PC-9 (cell line): Measurements from ENCODE around the gene AMPD2. TPM values are rescaled to one million over a fixed set of nuclear protein-coding genes. Genes with fewer than 3 reads are reported as not detected.
"Not testable (repeated sequence)": the region's sequence is repeated elsewhere in the genome, so short reads cannot be mapped to it uniquely, and the experiment has no call there.

Experiments
- BruUV-seq: library from RNA; stranded (reverse); fragments of 400-500 nt; replicated peaks from 2 replicates; lab custom pipeline; 2021; lab: Mats Ljungman, UMichigan
- CTCF ChIA-PET: fragments of 300-600 bp; sonication (Branson Sonifier 250); formaldehyde crosslinking; loops from one replicate; lab custom pipeline; 2022; ENCODE audit warnings: antibody characterized with exemption; lab: Charles Lee
- POLR2A ChIA-PET: fragments of 300-600 bp; sonication (Branson Sonifier 250); formaldehyde crosslinking; loops from one replicate; lab custom pipeline; 2022; ENCODE audit warnings: antibody characterized with exemption; ENCODE audit not compliant: unreplicated experiment; lab: Charles Lee
- DNase-seq, 2 experiments: peaks; one replicate each; pipeline versions ENCODE4 v3.0.0 to v3.0.0-alpha.2; 2015 to 2022; ENCODE audit warnings: mixed read lengths in 1 of 2
- H2AFZ ChIP-seq: fragments of 200-600 bp; sonication (generic); 2 replicates; pipeline ENCODE4 v1.8.1; 2017; ENCODE audit warnings: antibody characterized with exemption
- H3F3A ChIP-seq: fragments of 200-600 bp; sonication (generic); 2 replicates; pipeline ENCODE4 v1.8.1; 2017; ENCODE audit warnings: antibody characterized with exemption, mild to moderate bottlenecking, low read depth; ENCODE audit not compliant: insufficient read depth
- H3K27ac ChIP-seq: fragments of 200-600 bp; sonication (generic); 2 replicates; pipeline ENCODE4 v1.6.1; 2016; ENCODE audit warnings: mixed run types
- H3K27me3 ChIP-seq: fragments of 200-600 bp; sonication (generic); 2 replicates; pipeline ENCODE4 v1.6.1; 2016; ENCODE audit warnings: low read depth, mixed run types; ENCODE audit not compliant: insufficient read depth
- H3K36me3 ChIP-seq: fragments of 200-600 bp; sonication (generic); 2 replicates; pipeline ENCODE4 v1.6.1; 2016; ENCODE audit warnings: low read depth, mixed run types
- H3K4me1 ChIP-seq: fragments of 200-600 bp; sonication (generic); replicated peaks from 2 replicates; pipeline ENCODE4 v1.6.1; 2016; ENCODE audit warnings: mixed run types; ENCODE audit not compliant: insufficient read depth
- H3K4me2 ChIP-seq: fragments of 200-600 bp; sonication (generic); 2 replicates; pipeline ENCODE4 v1.6.1; 2017; ENCODE audit warnings: mixed run types
- H3K4me3 ChIP-seq: fragments of 200-600 bp; sonication (generic); 2 replicates; pipeline ENCODE4 v1.6.1; 2016; ENCODE audit warnings: mixed run types
- H3K79me2 ChIP-seq: fragments of 200-600 bp; sonication (generic); 2 replicates; pipeline ENCODE4 v1.6.1; 2017; ENCODE audit warnings: low read depth, mixed run types
- H3K9me2 ChIP-seq: fragments of 200-600 bp; sonication (generic); 2 replicates; pipeline ENCODE4 v1.8.1; 2017; ENCODE audit warnings: mild to moderate bottlenecking; ENCODE audit not compliant: insufficient read depth
- H3K9me3 ChIP-seq: fragments of 200-600 bp; sonication (generic); 2 replicates; pipeline ENCODE4 v1.8.1; 2016; ENCODE audit warnings: low read depth; ENCODE audit not compliant: insufficient read depth
- H4K20me1 ChIP-seq: fragments of 200-600 bp; sonication (generic); 2 replicates; pipeline ENCODE4 v1.8.1; 2017; ENCODE audit not compliant: insufficient read depth
- CTCF ChIP-seq: fragments of 200-600 bp; sonication (generic); conservative IDR thresholded peaks from 2 replicates; pipeline ENCODE4 v1.6.1; 2017; ENCODE audit warnings: mixed run types, antibody characterized with exemption, mild to moderate bottlenecking, moderate library complexity
- EZH2 ChIP-seq: fragments of 200-600 bp; sonication (generic); IDR thresholded peaks from 2 replicates; pipeline ENCODE4 v1.8.0; 2017; ENCODE audit warnings: antibody characterized with exemption, low read depth
- intact Hi-C: fragments of 100-400 bp; cut with micrococcal nuclease; formaldehyde crosslinking; loops from one replicate; pipeline ENCODE4 v1.10.0; 2022; ENCODE audit not compliant: unreplicated experiment
- total RNA-seq: library from RNA; stranded (reverse); gene quantifications from 2 replicates; pipeline ENCODE4 v1.2.3, GENCODE V29; 2021

Gene AMPD2
- total RNA-seq, 1 experiment from 2014 or later = 66.7 TPM

DNA sequence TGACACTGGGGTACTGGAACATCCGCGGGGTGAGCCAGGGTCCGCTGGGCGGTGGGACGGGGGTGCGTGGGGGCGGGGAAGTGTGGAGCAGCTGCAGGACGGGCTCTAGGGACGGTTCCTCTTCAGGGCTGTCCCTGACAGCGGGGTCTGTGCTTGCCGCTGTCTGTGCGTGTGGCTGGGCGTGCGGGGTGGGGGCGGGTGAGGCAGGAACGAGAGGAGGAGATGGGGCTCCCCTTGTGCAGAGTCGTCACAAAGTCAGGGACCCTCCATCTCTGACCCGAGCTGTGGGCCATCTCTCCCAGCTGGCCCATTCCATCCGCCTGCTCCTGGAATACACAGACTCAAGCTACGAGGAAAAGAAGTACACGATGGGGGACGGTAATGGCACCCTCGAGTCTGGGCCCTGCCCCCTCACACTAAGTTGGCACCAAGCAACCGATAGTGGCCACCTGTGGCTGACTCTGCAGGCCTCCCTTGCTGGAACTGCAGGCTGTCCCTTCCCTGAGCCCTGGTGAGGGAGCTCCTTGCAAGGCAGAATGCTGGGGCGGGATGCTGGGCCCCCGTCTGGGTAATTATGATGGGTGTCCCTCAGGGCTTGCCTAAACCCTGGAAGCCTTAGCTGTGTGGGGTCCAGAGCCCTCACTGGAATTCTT lies 48.6 kb downstream of the AMPD2 start:
- ChIA-PET CTCF (no interaction called here), POLR2A (no interaction called here)
- peaks cover 8% of the 10 kb centered on the region; the same call in 1 of the 2 replicates for H3F3A ChIP-seq
- no peak overlapping the region for H3K4me3 ChIP-seq
- H3K4me2 ChIP-seq = no peak overlapping the region
- TF ChIP-seq EZH2 (no peak), CTCF (no peak)
- H3K27ac ChIP-seq = no peak overlapping the region
- DNase-seq = no peak
- H3K27me3 ChIP-seq = no peaks in the 10 kb centered on the region
- no peaks in the 10 kb centered on the region for H3K9me2 ChIP-seq
- no peak overlapping the region for H2AFZ ChIP-seq
- intact Hi-C loops = no loop called here
- no peaks in the 10 kb centered on the region for H4K20me1 ChIP-seq
- H3K79me2 ChIP-seq = no peaks in the 10 kb centered on the region
- H3K4me1 ChIP-seq = peaks cover 19% of the 10 kb centered on the region
- no peaks in the 10 kb centered on the region for H3K36me3 ChIP-seq
- H3K9me3 ChIP-seq = no peaks in the 10 kb centered on the region
- BruUV-seq = no TSS peak

DNA sequence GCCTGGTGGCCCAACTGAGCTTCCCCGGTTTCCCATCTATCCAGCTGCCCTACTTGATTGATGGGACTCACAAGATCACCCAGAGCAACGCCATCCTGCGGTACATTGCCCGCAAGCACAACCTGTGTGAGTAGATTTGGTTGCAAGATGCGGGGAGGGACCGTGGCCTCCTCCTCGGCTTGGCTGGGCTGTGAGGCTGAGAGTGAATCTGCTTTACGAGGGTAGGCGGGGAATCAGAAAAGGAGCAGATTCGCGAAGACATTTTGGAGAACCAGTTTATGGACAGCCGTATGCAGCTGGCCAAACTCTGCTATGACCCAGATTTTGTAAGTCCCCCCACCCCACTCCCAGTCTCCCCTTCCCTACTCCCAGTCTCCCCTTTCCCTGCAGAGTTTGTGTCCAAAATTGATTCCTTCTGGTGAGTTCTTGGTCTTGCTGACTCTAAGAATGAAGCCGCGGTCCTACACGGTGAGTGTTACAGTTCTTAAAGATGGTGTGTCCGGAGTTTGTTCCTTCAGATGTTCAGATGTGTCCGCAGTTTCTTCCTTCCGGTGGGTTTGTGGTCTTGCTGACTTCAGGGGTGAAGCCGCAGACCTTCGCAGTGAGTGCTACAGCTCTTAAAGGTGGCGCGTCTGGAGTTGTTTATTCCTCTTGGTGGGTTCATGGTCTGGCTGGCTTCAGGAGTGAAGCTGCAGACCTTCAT lies 49.8 kb downstream of the AMPD2 start:
- H3K9me3 ChIP-seq = no peaks in the 10 kb centered on the region
- H3K79me2 ChIP-seq = no peaks in the 10 kb centered on the region
- H3K4me1 ChIP-seq = peaks cover 8% of the 10 kb centered on the region
- no peaks in the 10 kb centered on the region for H3K9me2 ChIP-seq
- peaks cover 6% of the 10 kb centered on the region; the same call in 1 of the 2 replicates for H3F3A ChIP-seq
- no peak for TF ChIP-seq EZH2
- no peak for TF ChIP-seq CTCF
- DNase-seq = no peak
- H3K36me3 ChIP-seq = no peaks in the 10 kb centered on the region
- POLR2A ChIA-PET = no interaction called here
- H4K20me1 ChIP-seq = no peaks in the 10 kb centered on the region
- no peak overlapping the region for H3K4me3 ChIP-seq
- intact Hi-C loops = no loop called here
- no TSS peak for BruUV-seq
- CTCF ChIA-PET = interaction anchor here (0.5 to 1.5 kb wide), 2 partner anchors 28 to 48 kb away, joined by 3 to 5 read pairs; no protein-coding TSS in a partner anchor
- H2AFZ ChIP-seq = no peak overlapping the region
- no peak overlapping the region for H3K4me2 ChIP-seq
- H3K27ac ChIP-seq = no peak overlapping the region
- H3K27me3 ChIP-seq = no peaks in the 10 kb centered on the region

- H3K27ac ChIP-seq, H3K36me3 ChIP-seq, H3F3A ChIP-seq, POLR2A ChIA-PET, BruUV-seq, DNase-seq, H2AFZ ChIP-seq, H3K4me1 ChIP-seq, H3K9me3 ChIP-seq, H3K4me2 ChIP-seq, H3K4me3 ChIP-seq, intact Hi-C loops, H3K9me2 ChIP-seq, H4K20me1 ChIP-seq, H3K27me3 ChIP-seq, H3K79me2 ChIP-seq: not testable (repeated sequence)
- CTCF ChIA-PET = interaction anchor here (0.5 to 1.5 kb wide), 2 partner anchors 28 to 47 kb away, joined by 3 to 5 read pairs; no protein-coding TSS in a partner anchor
Measured at GRCh38 chr1:109669949-109670302, 50.3 kb downstream of the AMPD2 start.
